Nephron progenitor cell (in vitro differentiated cells): ENCODE results near the gene PF4V1.

ENCODE experiments used
- DNase-seq: peaks from one replicate; pipeline ENCODE4 v3.0.0; 2021
- H3K27ac Mint-ChIP-seq: 2 replicates; pipeline ENCODE4 v1.8.0; 2021; ENCODE audit warnings: mild to moderate bottlenecking, moderate library complexity, mixed read lengths
- H3K27me3 Mint-ChIP-seq: 2 replicates; pipeline ENCODE4 v1.8.0; 2021; ENCODE audit warnings: mild to moderate bottlenecking, low read depth, mixed read lengths; ENCODE audit not compliant: poor library complexity
- H3K36me3 Mint-ChIP-seq: 2 replicates; pipeline ENCODE4 v1.8.0; 2021; ENCODE audit warnings: low read depth, mixed read lengths
- H3K4me1 Mint-ChIP-seq: 2 replicates; pipeline ENCODE4 v1.8.0; 2021; ENCODE audit warnings: mixed read lengths
- H3K4me3 Mint-ChIP-seq: 2 replicates; pipeline ENCODE4 v1.8.0; 2021; ENCODE audit warnings: mild to moderate bottlenecking, moderate library complexity, mixed read lengths
- H3K9me3 Mint-ChIP-seq: 2 replicates; pipeline ENCODE4 v1.8.0; 2021; ENCODE audit warnings: mild to moderate bottlenecking, moderate library complexity, mixed read lengths
- TF ChIP-seq, protein P1 (sequence below): fragments of 200-600 bp; sonication (generic); IDR thresholded peaks from 2 replicates; pipeline ENCODE4 v1.5.0; 2021; ENCODE audit warnings: antibody characterized with exemption

Gene PF4V1

DNA sequence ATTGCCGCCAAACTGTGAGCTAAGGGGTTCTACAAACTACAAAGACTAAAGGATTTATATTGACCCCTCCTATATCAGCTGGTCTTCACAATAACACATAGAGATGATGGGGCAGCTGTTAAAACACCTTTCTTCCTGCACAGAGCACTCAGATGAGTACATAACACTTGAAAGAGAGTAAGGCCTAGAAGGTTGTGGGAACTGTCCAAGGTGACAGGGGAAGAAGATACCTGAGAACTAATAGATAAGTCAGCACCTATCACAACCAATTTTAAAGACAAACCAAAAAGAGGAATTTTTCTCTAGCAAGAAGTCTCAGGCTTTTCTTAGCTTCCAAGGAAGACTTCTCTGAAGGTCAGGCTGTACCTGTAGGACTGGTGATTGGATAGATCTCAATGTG, 35.8 kb upstream of the PF4V1 start:
- Mint-ChIP-seq H3K4me3 (no peak overlapping the region), H3K36me3 (no peaks in the 10 kb centered on the region), H3K4me1 (no peaks in the 10 kb centered on the region), H3K9me3 (no peaks in the 10 kb centered on the region), H3K27ac (no peak overlapping the region), H3K27me3 (peaks cover 5% of the 10 kb centered on the region)
- no peak for DNase-seq
- TF ChIP-seq, protein P1, sequence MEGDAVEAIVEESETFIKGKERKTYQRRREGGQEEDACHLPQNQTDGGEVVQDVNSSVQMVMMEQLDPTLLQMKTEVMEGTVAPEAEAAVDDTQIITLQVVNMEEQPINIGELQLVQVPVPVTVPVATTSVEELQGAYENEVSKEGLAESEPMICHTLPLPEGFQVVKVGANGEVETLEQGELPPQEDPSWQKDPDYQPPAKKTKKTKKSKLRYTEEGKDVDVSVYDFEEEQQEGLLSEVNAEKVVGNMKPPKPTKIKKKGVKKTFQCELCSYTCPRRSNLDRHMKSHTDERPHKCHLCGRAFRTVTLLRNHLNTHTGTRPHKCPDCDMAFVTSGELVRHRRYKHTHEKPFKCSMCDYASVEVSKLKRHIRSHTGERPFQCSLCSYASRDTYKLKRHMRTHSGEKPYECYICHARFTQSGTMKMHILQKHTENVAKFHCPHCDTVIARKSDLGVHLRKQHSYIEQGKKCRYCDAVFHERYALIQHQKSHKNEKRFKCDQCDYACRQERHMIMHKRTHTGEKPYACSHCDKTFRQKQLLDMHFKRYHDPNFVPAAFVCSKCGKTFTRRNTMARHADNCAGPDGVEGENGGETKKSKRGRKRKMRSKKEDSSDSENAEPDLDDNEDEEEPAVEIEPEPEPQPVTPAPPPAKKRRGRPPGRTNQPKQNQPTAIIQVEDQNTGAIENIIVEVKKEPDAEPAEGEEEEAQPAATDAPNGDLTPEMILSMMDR, result no peak

DNA sequence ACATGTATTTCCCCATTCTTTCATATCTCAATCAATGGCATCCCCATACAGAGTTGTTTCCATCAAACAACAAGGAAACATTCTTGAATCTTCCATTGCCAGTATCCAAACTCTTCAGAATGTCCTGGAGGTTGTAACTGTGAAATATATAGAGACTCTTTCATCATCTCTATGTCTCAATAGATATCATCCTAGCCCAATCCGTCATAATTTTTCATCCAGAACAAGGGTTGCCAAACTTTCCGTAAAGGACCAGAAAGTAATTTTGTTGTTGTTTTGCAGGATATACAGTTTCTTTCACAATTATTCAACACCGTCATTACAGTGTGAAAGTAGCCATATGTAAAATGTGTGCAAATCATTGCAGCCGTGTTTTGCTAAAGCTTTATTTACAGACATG, 31.8 kb upstream of the PF4V1 start:
- Mint-ChIP-seq H3K4me1 (no peaks in the 10 kb centered on the region), H3K27ac (no peak overlapping the region), H3K27me3 (no peaks in the 10 kb centered on the region), H3K9me3 (no peaks in the 10 kb centered on the region), H3K4me3 (no peak overlapping the region), H3K36me3 (no peaks in the 10 kb centered on the region)
- TF ChIP-seq, protein P1, result no peak
- no peak for DNase-seq

DNA sequence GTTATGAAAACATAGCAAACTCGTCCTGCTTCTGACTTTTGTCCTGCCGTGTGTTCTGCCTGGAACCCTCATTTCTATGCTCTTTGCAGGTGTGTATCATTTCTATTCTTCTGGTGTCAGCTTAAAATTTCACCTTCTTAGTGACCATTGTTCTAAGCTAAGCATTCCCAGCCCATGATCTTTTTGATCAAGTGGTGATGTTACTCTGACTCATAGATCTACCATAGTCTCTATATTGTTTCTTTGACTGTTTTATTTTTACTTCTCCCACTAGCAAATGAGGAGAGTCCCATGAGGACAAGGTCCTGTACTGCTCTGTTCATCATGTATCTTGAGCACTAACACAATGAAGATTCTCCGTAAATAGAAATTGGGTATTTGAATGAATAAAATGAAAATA, 30.7 kb upstream of the PF4V1 start:
- no peak overlapping the region for H3K4me3 Mint-ChIP-seq
- TF ChIP-seq, protein P1, result no peak
- H3K36me3 Mint-ChIP-seq, result no peaks in the 10 kb centered on the region
- DNase-seq, result no peak
- peaks cover 7% of the 10 kb centered on the region for H3K9me3 Mint-ChIP-seq
- H3K27me3 Mint-ChIP-seq, result no peaks in the 10 kb centered on the region
- H3K27ac Mint-ChIP-seq, result no peak overlapping the region
- H3K4me1 Mint-ChIP-seq, result no peaks in the 10 kb centered on the region

DNA sequence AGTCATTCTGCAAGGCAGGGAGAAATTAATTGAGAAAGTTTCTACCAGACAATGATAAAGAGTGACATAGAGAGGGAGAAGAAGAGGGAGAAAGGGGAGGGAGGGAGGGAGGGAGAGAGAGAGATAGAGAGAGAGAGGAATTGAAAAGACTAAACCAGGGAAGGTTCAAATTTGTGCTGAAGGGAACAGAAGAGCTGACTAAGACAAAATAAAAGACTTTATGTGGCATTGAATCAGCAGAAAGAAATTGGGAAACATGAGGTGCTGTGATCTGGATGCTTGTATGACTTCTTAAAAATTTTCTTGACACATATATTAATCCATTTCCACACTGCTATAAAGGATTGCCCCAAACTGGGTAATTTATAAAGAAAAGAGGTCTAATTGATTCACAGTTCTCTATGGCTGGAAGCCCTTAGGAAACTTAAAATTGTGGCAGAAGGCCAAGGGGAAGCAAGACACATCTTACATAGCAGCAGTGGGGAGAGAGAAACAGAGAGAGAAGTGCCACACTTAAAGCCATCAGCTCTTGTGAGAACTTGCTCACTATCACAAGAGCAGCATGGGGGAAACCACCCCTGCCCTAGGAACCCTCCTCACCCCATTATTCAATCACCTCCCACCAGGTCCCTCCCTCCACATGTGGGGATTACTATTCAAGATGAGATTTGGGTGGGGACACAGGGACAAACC, 30.1 kb upstream of the PF4V1 start:
- Mint-ChIP-seq H3K9me3 (peaks cover 12% of the 10 kb centered on the region), H3K36me3 (no peaks in the 10 kb centered on the region), H3K4me3 (no peak overlapping the region), H3K4me1 (no peaks in the 10 kb centered on the region), H3K27ac (no peak overlapping the region), H3K27me3 (no peaks in the 10 kb centered on the region)
- no peak for DNase-seq
- TF ChIP-seq, protein P1, result no peak

DNA sequence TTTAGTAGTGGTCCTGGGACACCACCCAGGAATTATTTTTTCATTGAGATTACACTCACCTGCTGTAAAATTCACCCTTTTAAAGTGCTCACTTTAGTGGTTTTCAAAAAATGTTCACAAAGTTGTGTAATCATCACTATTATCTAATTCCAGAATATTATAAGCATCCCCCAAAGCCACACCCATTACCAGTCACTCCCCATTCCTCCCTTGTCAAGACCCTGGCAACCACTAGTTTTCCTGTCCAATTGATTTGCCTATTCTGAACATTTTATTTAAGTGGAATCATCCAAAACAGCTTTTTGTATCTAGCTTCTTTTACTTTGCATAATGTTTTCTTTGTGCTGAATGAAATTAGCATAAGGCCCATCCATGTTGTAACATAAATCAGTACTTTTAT, 29.3 kb upstream of the PF4V1 start:
- TF ChIP-seq, protein P1, result no peak
- H3K4me3 Mint-ChIP-seq, result no peak overlapping the region
- no peaks in the 10 kb centered on the region for H3K27me3 Mint-ChIP-seq
- H3K27ac Mint-ChIP-seq, result no peak overlapping the region
- no peaks in the 10 kb centered on the region for H3K4me1 Mint-ChIP-seq
- H3K9me3 Mint-ChIP-seq, result peaks cover 15% of the 10 kb centered on the region
- H3K36me3 Mint-ChIP-seq, result no peaks in the 10 kb centered on the region
- no peak for DNase-seq

DNA sequence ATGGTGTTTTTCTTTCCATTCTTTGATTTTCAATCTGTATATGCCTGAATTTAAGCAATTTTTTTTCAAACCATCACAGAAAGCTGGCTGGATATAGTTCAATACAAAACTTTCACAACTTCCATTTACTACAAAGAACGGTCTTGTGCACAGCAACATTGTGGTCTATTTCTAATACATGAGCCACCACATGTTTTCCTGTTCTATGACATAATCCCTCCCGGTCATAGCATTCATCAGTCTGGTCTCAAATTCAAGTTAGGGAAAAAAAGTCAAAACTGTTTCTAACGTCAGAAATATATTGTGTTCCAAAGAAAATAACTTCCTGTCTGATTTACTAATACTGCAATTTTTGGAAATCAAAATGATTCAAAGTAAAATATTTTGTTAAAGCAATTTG, 24.1 kb upstream of the PF4V1 start:
- no peak overlapping the region for H3K27ac Mint-ChIP-seq
- no peak for DNase-seq
- H3K4me1 Mint-ChIP-seq, result no peaks in the 10 kb centered on the region

More for the DNA sequence above, 24.1 kb upstream of the PF4V1 start:
- Mint-ChIP-seq H3K9me3 (peaks cover 15% of the 10 kb centered on the region), H3K36me3 (no peaks in the 10 kb centered on the region), H3K4me3 (no peak overlapping the region), H3K27me3 (peaks cover 10% of the 10 kb centered on the region)
- TF ChIP-seq, protein P1, result no peak
